ENCODE measurements around the gene RCBTB1.
"Not testable (repeated sequence)": the region's sequence is repeated elsewhere in the genome, so short reads cannot be mapped to it uniquely, and the experiment has no call there.

RCBTB1 gene

GRCh38 chr13:49594576-49594975 is 9.2 kb upstream of the RCBTB1 start:
- Histone ChIP-seq H3K9me3 (ENCODE audit: insufficient read depth, low read length) (no peaks in the 10 kb centered on the region), H3K4me2 (ENCODE audit: low read depth, low read length, poor library complexity, severe bottlenecking) (no peak overlapping the region), H3K9me2 (replicated peaks; ENCODE audit: insufficient read depth, low read length) (no peaks in the 10 kb centered on the region), H3F3A (ENCODE audit: insufficient read depth) (no peaks in the 10 kb centered on the region), H4K20me1 (ENCODE audit: low read depth, low read length) (no peaks in the 10 kb centered on the region), H3K27me3 (ENCODE audit: low read length) (no peaks in the 10 kb centered on the region), H3K4me3 (ENCODE audit: insufficient read depth, low read length, poor library complexity, severe bottlenecking) (no peak overlapping the region), H3K27ac (ENCODE audit: low read depth, low read length) (no peak overlapping the region), H2AFZ (ENCODE audit: low read depth, low read length, severe bottlenecking) (no peak overlapping the region), H3K9ac (ENCODE audit: low read length) (no peak overlapping the region), H3K36me3 (ENCODE audit: low read length) (no peaks in the 10 kb centered on the region), H3K79me2 (ENCODE audit: insufficient read depth, low read length) (no peaks in the 10 kb centered on the region)
- TF ChIP-seq EZH2phosphoT487 (conservative IDR thresholded peaks at IDR 0.05; ENCODE audit: low read length) (no peak), CTCF (IDR thresholded peaks at IDR 0.05; ENCODE audit: insufficient read depth, low read length, poor library complexity, severe bottlenecking) (no peak)

GRCh38 chr13:49593876-49594275 is 8.5 kb upstream of the RCBTB1 start:
- H2AFZ ChIP-seq (ENCODE audit: low read depth, low read length, severe bottlenecking); H3K36me3 ChIP-seq (ENCODE audit: low read length); H3K27me3 ChIP-seq (ENCODE audit: low read length); H3K4me3 ChIP-seq (ENCODE audit: insufficient read depth, low read length, poor library complexity, severe bottlenecking); H3K4me2 ChIP-seq (ENCODE audit: low read depth, low read length, poor library complexity, severe bottlenecking); H4K20me1 ChIP-seq (ENCODE audit: low read depth, low read length); H3K79me2 ChIP-seq (ENCODE audit: insufficient read depth, low read length); H3K9ac ChIP-seq (ENCODE audit: low read length); H3K9me2 ChIP-seq (replicated peaks; ENCODE audit: insufficient read depth, low read length); H3K9me3 ChIP-seq (ENCODE audit: insufficient read depth, low read length); H3K27ac ChIP-seq (ENCODE audit: low read depth, low read length); H3F3A ChIP-seq (ENCODE audit: insufficient read depth): not testable (repeated sequence)

- not testable (repeated sequence) for H3K36me3 ChIP-seq (ENCODE audit: low read length); H2AFZ ChIP-seq (ENCODE audit: low read depth, low read length, severe bottlenecking); H3K9ac ChIP-seq (ENCODE audit: low read length); H3K4me3 ChIP-seq (ENCODE audit: insufficient read depth, low read length, poor library complexity, severe bottlenecking); H4K20me1 ChIP-seq (ENCODE audit: low read depth, low read length); H3K27ac ChIP-seq (ENCODE audit: low read depth, low read length); H3F3A ChIP-seq (ENCODE audit: insufficient read depth); H3K27me3 ChIP-seq (ENCODE audit: low read length); H3K9me2 ChIP-seq (replicated peaks; ENCODE audit: insufficient read depth, low read length); H3K79me2 ChIP-seq (ENCODE audit: insufficient read depth, low read length); H3K4me2 ChIP-seq (ENCODE audit: low read depth, low read length, poor library complexity, severe bottlenecking); H3K9me3 ChIP-seq (ENCODE audit: insufficient read depth, low read length)
Measured at GRCh38 chr13:49590714-49591113, 5.4 kb upstream of the RCBTB1 start.

GRCh38 chr13:49587311-49587847 is 2.0 kb upstream of the RCBTB1 start:
- Histone ChIP-seq H3K9me3 (ENCODE audit: insufficient read depth, low read length) (no peaks in the 10 kb centered on the region), H3K27ac (ENCODE audit: low read depth, low read length) (no peak overlapping the region), H3K4me2 (ENCODE audit: low read depth, low read length, poor library complexity, severe bottlenecking) (no peak overlapping the region), H3K9me2 (replicated peaks; ENCODE audit: insufficient read depth, low read length) (no peaks in the 10 kb centered on the region), H2AFZ (ENCODE audit: low read depth, low read length, severe bottlenecking) (no peak overlapping the region), H3F3A (ENCODE audit: insufficient read depth) (peaks cover 8% of the 10 kb centered on the region; the same call in 1 of the 2 replicates), H3K27me3 (ENCODE audit: low read length) (no peaks in the 10 kb centered on the region), H3K9ac (ENCODE audit: low read length) (no peak overlapping the region), H4K20me1 (ENCODE audit: low read depth, low read length) (no peaks in the 10 kb centered on the region), H3K36me3 (ENCODE audit: low read length) (no peaks in the 10 kb centered on the region), H3K4me3 (ENCODE audit: insufficient read depth, low read length, poor library complexity, severe bottlenecking) (no peak overlapping the region), H3K79me2 (ENCODE audit: insufficient read depth, low read length) (peaks cover 18% of the 10 kb centered on the region)
- TF ChIP-seq EZH2phosphoT487 (conservative IDR thresholded peaks at IDR 0.05; ENCODE audit: low read length) (no peak), CTCF (IDR thresholded peaks at IDR 0.05; ENCODE audit: insufficient read depth, low read length, poor library complexity, severe bottlenecking) (no peak)
